GM12878 (cell line): ENCODE data around the gene ARMC2. TPM values are rescaled to one million over a fixed set of nuclear protein-coding genes. Genes with fewer than 3 reads are reported as not detected.

Experiments
- ATAC-seq: fragments of 200-7000 bp; cut with Tn5 transposase; 3 replicates; pipeline ENCODE4 v1.9.1; 2020; ENCODE audit warnings: mild to moderate bottlenecking, moderate library complexity
- BruUV-seq: library from RNA; stranded (reverse); fragments of 400-500 nt; replicated peaks from 2 replicates; lab custom pipeline; 2021; lab: Mats Ljungman, UMichigan
- CTCF ChIA-PET: fragments of 300-600 bp; sonication (Branson Sonifier 250); formaldehyde crosslinking; extraction: SDS; loops from one replicate; lab custom pipeline; 2021; ENCODE audit warnings: inconsistent platforms; lab: Yijun Ruan, JAX
- POLR2A ChIA-PET: fragments of 350-600 bp; formaldehyde crosslinking; extraction: SDS; loops from one replicate; lab custom pipeline; 2021; ENCODE audit warnings: inconsistent platforms; lab: Charles Lee
- RAD21 ChIA-PET: fragments of 300-600 bp; sonication (Branson Sonifier 250); formaldehyde crosslinking; loops from one replicate; lab custom pipeline; 2023; ENCODE audit warnings: antibody characterized with exemption; ENCODE audit not compliant: unreplicated experiment; lab: Charles Lee
- SMC1A ChIA-PET: fragments of 300-600 bp; sonication (Branson Sonifier 250); formaldehyde crosslinking; loops from one replicate; lab custom pipeline; 2023; ENCODE audit not compliant: unreplicated experiment, uncharacterized antibody; lab: Charles Lee
- DNase-seq: peaks from one replicate; pipeline ENCODE4 v3.0.0-alpha.2; 2011; ENCODE audit warnings: low read depth, low spot score
- FAIRE-seq: peaks from 3 replicates; lab custom pipeline; 2011; peaks lifted over from hg19 to GRCh38; lab: Jason Lieb, UNC
- H2AFZ ChIP-seq: 2 replicates; pipeline ENCODE4 v1.6.0; 2011; ENCODE audit warnings: low read depth, low read length, control low read depth; ENCODE audit not compliant: control insufficient read depth
- H3K27ac ChIP-seq: 2 replicates; pipeline ENCODE4 v1.5.1; 2011; ENCODE audit warnings: control low read depth; ENCODE audit not compliant: control insufficient read depth, insufficient read depth
- H3K27me3 ChIP-seq, 2 experiments: replicated peaks in 1 of 2; 2 replicates each; pipeline versions ENCODE4 v1.6.0 to v1.6.1; 2011; ENCODE audit warnings: low read length in 1 of 2; ENCODE audit not compliant: control insufficient read depth in 2 of 2, insufficient read depth in 2 of 2
- H3K36me3 ChIP-seq, 2 experiments: 2 replicates each; pipeline ENCODE4 v1.5.1; 2011; ENCODE audit warnings: low read length in 1 of 2; ENCODE audit not compliant: control insufficient read depth in 2 of 2, insufficient read depth in 2 of 2
- H3K4me1 ChIP-seq: 2 replicates; pipeline ENCODE4 v1.6.1; 2011; ENCODE audit warnings: mild to moderate bottlenecking, low read length, moderate library complexity, mixed read lengths; ENCODE audit not compliant: control insufficient read depth, insufficient read depth
- H3K4me2 ChIP-seq: 2 replicates; pipeline ENCODE4 v1.6.0; 2011; ENCODE audit warnings: control low read depth; ENCODE audit not compliant: control insufficient read depth, insufficient read depth
- H3K4me3 ChIP-seq: fragments of 200-600 bp; sonication (generic); 2 replicates; pipeline ENCODE4 v1.5.1; 2016
- H3K79me2 ChIP-seq: 2 replicates; pipeline ENCODE4 v1.6.0; 2011; ENCODE audit warnings: low read length; ENCODE audit not compliant: control insufficient read depth, insufficient read depth
- H3K9ac ChIP-seq: 2 replicates; pipeline ENCODE4 v1.8.0; 2011; ENCODE audit warnings: low read length, control low read depth, mixed read lengths; ENCODE audit not compliant: control insufficient read depth, insufficient read depth
- H3K9me3 ChIP-seq: replicated peaks from 3 replicates; pipeline ENCODE4 v1.5.1; 2011; ENCODE audit warnings: mild to moderate bottlenecking, low read length; ENCODE audit not compliant: control insufficient read depth, insufficient read depth
- H4K20me1 ChIP-seq: 2 replicates; pipeline ENCODE4 v1.6.0; 2011; ENCODE audit not compliant: control insufficient read depth, insufficient read depth
- CHD1 ChIP-seq: IDR thresholded peaks from 2 replicates; pipeline ENCODE4 v1.6.1; 2012; ENCODE audit warnings: low read depth, low read length, improper control_type of control experiment
- CREB1 ChIP-seq: IDR thresholded peaks from 2 replicates; pipeline ENCODE4 v1.6.1; 2012; ENCODE audit warnings: low read depth, mild to moderate bottlenecking, inconsistent platforms
- FOS ChIP-seq: IDR thresholded peaks from 3 replicates; pipeline ENCODE4 v1.6.1; 2011; ENCODE audit warnings: borderline replicate concordance; ENCODE audit not compliant: insufficient read length; ENCODE audit errors: extremely low read depth
- FOXM1 ChIP-seq: IDR thresholded peaks from 2 replicates; pipeline ENCODE4 v1.6.1; 2012; ENCODE audit warnings: low read depth, mild to moderate bottlenecking, inconsistent platforms, low read length, moderate library complexity
- PAX8 ChIP-seq: fragments of 450-650 bp; IDR thresholded peaks from 2 replicates; pipeline ENCODE4 v1.6.1; 2017; ENCODE audit warnings: mild to moderate bottlenecking, moderate library complexity
- PML ChIP-seq: IDR thresholded peaks from 2 replicates; pipeline ENCODE4 v1.6.1; 2012; ENCODE audit warnings: low read length, inconsistent platforms
- RELA ChIP-seq: fragments of 450-650 bp; IDR thresholded peaks from 2 replicates; pipeline ENCODE4 v1.8.0; 2014; ENCODE audit warnings: borderline replicate concordance; ENCODE audit not compliant: partially characterized antibody
- SIX5 ChIP-seq: IDR thresholded peaks from 2 replicates; pipeline ENCODE4 v1.6.1; 2011; ENCODE audit warnings: mild to moderate bottlenecking, low read depth, low read length, moderate library complexity; ENCODE audit not compliant: severe bottlenecking
- TCF12 ChIP-seq: IDR thresholded peaks from 2 replicates; pipeline ENCODE4 v1.6.1; 2011; ENCODE audit warnings: low read depth, mild to moderate bottlenecking, low read length
- ZNF384 ChIP-seq: IDR thresholded peaks from 2 replicates; pipeline ENCODE4 v1.6.1; 2012; ENCODE audit warnings: low read depth, mild to moderate bottlenecking, low read length, improper control_type of control experiment, borderline replicate concordance
- ZNF592 ChIP-seq: fragments of 450-650 bp; IDR thresholded peaks from 2 replicates; pipeline ENCODE4 v1.6.1; 2017; ENCODE audit warnings: mild to moderate bottlenecking, moderate library complexity
- WGBS: methylation state at CpG from one replicate; pipeline ENCODE4 v1.1.6; 2016; ENCODE audit warnings: low lambda C conversion rate; ENCODE audit not compliant: insufficient replicate concordance, insufficient coverage; ENCODE audit errors: missing lambda C conversion rate; 5-methylcytosine and 5-hydroxymethylcytosine counted together
- in situ Hi-C: fragments of 300-500 bp; cut with MboI; formaldehyde crosslinking; loops from 9 replicates; pipeline ENCODE4 v1.14.3; 2018; ENCODE audit warnings: mixed read lengths
- intact Hi-C: fragments of 100-400 bp; cut with micrococcal nuclease; formaldehyde crosslinking; loops from one replicate; pipeline ENCODE4 v1.14.2; 2022; ENCODE audit not compliant: unreplicated experiment
- polyA plus RNA-seq, 11 experiments: library from polyadenylated mRNA; depleted of rRNA in 4 of 11; unstranded in 6 of 11; stranded (reverse) in 5 of 11; fragments of >200 nt; fragmentation: Nextera tagmentation in 4 of 11; fragmentation: Illumina TruSeq in 1 of 11; extraction: Ambion mirVana in 4 of 11; extraction: Trizol in 1 of 11; gene quantifications; 1 replicate in 1 of 11; 2 replicates in 10 of 11; pipeline versions ENCODE4 v1.2.1 to v1.2.3, GENCODE V29; 2011 to 2016; ENCODE audit warnings: inconsistent platforms in 2 of 11, missing spikeins in 2 of 11, low read depth in 1 of 11
- total RNA-seq, 4 experiments: library from RNA; depleted of rRNA in 3 of 4; stranded (reverse); fragments of >200 nt in 3 of 4; fragmentation: Illumina TruSeq in 1 of 4; extraction: Trizol in 1 of 4; gene quantifications; 2 replicates each; pipeline versions ENCODE4 v1.2.1 to v1.2.3, GENCODE V29; 2013 to 2021
- TF ChIP-seq, protein P1 (sequence below): fragments of 450-650 bp; IDR thresholded peaks from 2 replicates; pipeline ENCODE4 v1.6.1; 2017; ENCODE audit warnings: low read depth, mild to moderate bottlenecking, moderate library complexity

Gene ARMC2
- total and polyA plus RNA-seq, 10 of the 15 experiments (the other 5 are each of a cell fraction or from before 2014, with no cell fraction given): 0.06 to 0.33 (median 0.21) TPM; not detected in 5

- H3K79me2 ChIP-seq: no peaks in the 10 kb centered on the region
- in situ Hi-C loops: no loop called here
- ChIA-PET POLR2A (no interaction called here), RAD21 (interaction anchor here (0.6 kb wide), 1 partner anchor 14 kb away, joined by 3 read pairs; no protein-coding TSS in a partner anchor), SMC1A (no interaction called here), CTCF (interaction anchor here (0.6 to 1.0 kb wide), 2 partner anchors 27 to 799 kb away, joined by 3 read pairs; no protein-coding TSS in a partner anchor)
- no peaks in the 10 kb centered on the region for H3K4me1 ChIP-seq
- no peaks in the 10 kb centered on the region for H3K27me3 ChIP-seq
- FAIRE-seq (no peak), ATAC-seq (no peak), DNase-seq (no peak)
- H3K9ac ChIP-seq: no peak overlapping the region
- H3K4me2 ChIP-seq: no peak overlapping the region
- WGBS: 92% methylated on average over 2 of the region's 2 CpGs
- H2AFZ ChIP-seq: no peak overlapping the region
- no peak overlapping the region for H3K4me3 ChIP-seq
- TF ChIP-seq TCF12 (no peak), FOXM1 (no peak), CREB1 (no peak)
- H3K27ac ChIP-seq: no peak overlapping the region
- no peaks in the 10 kb centered on the region for H3K9me3 ChIP-seq
- intact Hi-C loops: no loop called here
- BruUV-seq: no TSS peak
- H4K20me1 ChIP-seq: no peaks in the 10 kb centered on the region
- H3K36me3 ChIP-seq: no peaks in the 10 kb centered on the region
Observed at GRCh38 chr6:109000289-109000688, 152.1 kb downstream of the ARMC2 start.

GRCh38 chr6:109001291-109001894 is 153.2 kb downstream of the ARMC2 start:
- RAD21 ChIA-PET: no interaction called here
- H3K79me2 ChIP-seq: no peaks in the 10 kb centered on the region
- ATAC-seq (no peak), FAIRE-seq (no peak), DNase-seq (no peak)
- H3K9me3 ChIP-seq: no peaks in the 10 kb centered on the region
- CTCF ChIA-PET: no interaction called here
- no peak overlapping the region for H3K9ac ChIP-seq
- BruUV-seq: no TSS peak
- no peaks in the 10 kb centered on the region for H3K4me1 ChIP-seq
- no peak overlapping the region for H3K4me2 ChIP-seq
- SMC1A ChIA-PET: no interaction called here
- no peak overlapping the region for H2AFZ ChIP-seq
- no peak overlapping the region for H3K27ac ChIP-seq
- H3K36me3 ChIP-seq: no peaks in the 10 kb centered on the region
- H3K27me3 ChIP-seq: peaks cover 0 to under 1% of the 10 kb centered on the region in 2 experiments; a peak in 1 of 4 replicates
- POLR2A ChIA-PET: no interaction called here
- intact Hi-C loops (no loop called here), in situ Hi-C loops (no loop called here)
- H3K4me3 ChIP-seq: no peak overlapping the region
- WGBS: 73% methylated on average over 7 of the region's 7 CpGs
- H4K20me1 ChIP-seq: no peaks in the 10 kb centered on the region
- TF ChIP-seq ZNF384 (no peak), FOS (no peak), ZNF592 (no peak), PML (no peak), SIX5 (no peak), PAX8 (no peak), RELA (no peak), CHD1 (no peak)
- TF ChIP-seq, protein P1, sequence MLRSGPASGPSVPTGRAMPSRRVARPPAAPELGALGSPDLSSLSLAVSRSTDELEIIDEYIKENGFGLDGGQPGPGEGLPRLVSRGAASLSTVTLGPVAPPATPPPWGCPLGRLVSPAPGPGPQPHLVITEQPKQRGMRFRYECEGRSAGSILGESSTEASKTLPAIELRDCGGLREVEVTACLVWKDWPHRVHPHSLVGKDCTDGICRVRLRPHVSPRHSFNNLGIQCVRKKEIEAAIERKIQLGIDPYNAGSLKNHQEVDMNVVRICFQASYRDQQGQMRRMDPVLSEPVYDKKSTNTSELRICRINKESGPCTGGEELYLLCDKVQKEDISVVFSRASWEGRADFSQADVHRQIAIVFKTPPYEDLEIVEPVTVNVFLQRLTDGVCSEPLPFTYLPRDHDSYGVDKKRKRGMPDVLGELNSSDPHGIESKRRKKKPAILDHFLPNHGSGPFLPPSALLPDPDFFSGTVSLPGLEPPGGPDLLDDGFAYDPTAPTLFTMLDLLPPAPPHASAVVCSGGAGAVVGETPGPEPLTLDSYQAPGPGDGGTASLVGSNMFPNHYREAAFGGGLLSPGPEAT: no peak
